Liver (tissue), 9 donors: ENCODE measurements around the gene PCBP4. TPM values are rescaled to one million over a fixed set of nuclear protein-coding genes. Genes with fewer than 3 reads are reported as not detected.

ENCODE experiments used
- DNase-seq: peaks from one replicate; pipeline ENCODE4 v3.0.0-alpha.2; 2017; ENCODE audit warnings: low spot score
- H3K27ac ChIP-seq, 2 donors: one replicate each; pipeline ENCODE4 v1.7.0; 2013; ENCODE audit warnings: inconsistent platforms in 2 of 2, low read length in 2 of 2, control low read depth in 1 of 2, low read depth in 1 of 2, mild to moderate bottlenecking in 1 of 2
- H3K27me3 ChIP-seq, 4 donors: one replicate each; pipeline versions ENCODE4 v1.6.1 to v1.7.0; 2013; ENCODE audit warnings: low read length in 3 of 4, inconsistent platforms in 1 of 4, mild to moderate bottlenecking in 1 of 4, moderate library complexity in 1 of 4; ENCODE audit not compliant: control insufficient read depth in 4 of 4, insufficient read depth in 4 of 4
- H3K36me3 ChIP-seq, 4 donors: one replicate each; pipeline versions ENCODE4 v1.6.1 to v1.7.0; 2013; ENCODE audit warnings: low read length in 3 of 4, mild to moderate bottlenecking in 3 of 4, low read depth in 1 of 4, moderate library complexity in 1 of 4; ENCODE audit not compliant: control insufficient read depth in 4 of 4, insufficient read depth in 3 of 4
- H3K4me1 ChIP-seq, 4 donors: one replicate each; pipeline versions ENCODE4 v1.6.1 to v1.7.0; 2013; ENCODE audit warnings: low read length in 3 of 4, mild to moderate bottlenecking in 3 of 4, moderate library complexity in 1 of 4; ENCODE audit not compliant: control insufficient read depth in 4 of 4, insufficient read depth in 4 of 4
- H3K4me3 ChIP-seq, 3 donors: one replicate each; pipeline versions ENCODE4 v1.6.1 to v1.7.0; 2013; ENCODE audit warnings: low read length in 3 of 3, control low read depth in 1 of 3, low read depth in 1 of 3, mild to moderate bottlenecking in 1 of 3
- H3K9ac ChIP-seq, 2 donors: one replicate each; pipeline ENCODE4 v1.7.0; 2013; ENCODE audit warnings: low read length in 2 of 2, mild to moderate bottlenecking in 2 of 2, moderate library complexity in 2 of 2, control low read depth in 1 of 2, low read depth in 1 of 2
- H3K9me3 ChIP-seq, 4 donors: one replicate each; pipeline versions ENCODE4 v1.6.1 to v1.7.0; 2013; ENCODE audit warnings: low read length in 3 of 4; ENCODE audit not compliant: control insufficient read depth in 4 of 4
- EGR1 ChIP-seq, 2 donors: IDR thresholded peaks; 2 replicates each; pipeline ENCODE4 v1.6.1; 2016 to 2018; ENCODE audit warnings: antibody characterized with exemption in 2 of 2, low read depth in 2 of 2
- FOXA1 ChIP-seq: IDR thresholded peaks from 2 replicates; pipeline ENCODE4 v1.6.1; 2016; ENCODE audit warnings: antibody characterized with exemption
- FOXA2 ChIP-seq: IDR thresholded peaks from 2 replicates; pipeline ENCODE4 v1.6.1; 2016; ENCODE audit warnings: antibody characterized with exemption
- GABPA ChIP-seq, 2 donors: IDR thresholded peaks in 1 of 2; conservative IDR thresholded peaks in 1 of 2; 2 replicates each; pipeline ENCODE4 v1.6.1; 2016; ENCODE audit warnings: antibody characterized with exemption in 2 of 2, mild to moderate bottlenecking in 1 of 2, moderate library complexity in 1 of 2
- HNF4A ChIP-seq, 2 donors: conservative IDR thresholded peaks; 2 replicates each; pipeline ENCODE4 v1.6.1; 2016; ENCODE audit warnings: antibody characterized with exemption in 2 of 2, mild to moderate bottlenecking in 2 of 2
- HNF4G ChIP-seq: IDR thresholded peaks from 2 replicates; pipeline ENCODE4 v1.6.1; 2016; ENCODE audit warnings: antibody characterized with exemption
- NR2F2 ChIP-seq: IDR thresholded peaks from 2 replicates; pipeline ENCODE4 v1.6.1; 2016; ENCODE audit warnings: antibody characterized with exemption
- RAD21 ChIP-seq, 2 donors: IDR thresholded peaks; 2 replicates each; pipeline ENCODE4 v1.6.1; 2016; ENCODE audit warnings: antibody characterized with exemption in 2 of 2, mild to moderate bottlenecking in 2 of 2
- SP1 ChIP-seq: IDR thresholded peaks from 2 replicates; pipeline ENCODE4 v1.6.1; 2018; ENCODE audit warnings: antibody characterized with exemption, mild to moderate bottlenecking
- TAF1 ChIP-seq: conservative IDR thresholded peaks from 2 replicates; pipeline ENCODE4 v1.6.1; 2016; ENCODE audit warnings: antibody characterized with exemption, mild to moderate bottlenecking
- YY1 ChIP-seq: IDR thresholded peaks from 2 replicates; pipeline ENCODE4 v1.6.1; 2016; ENCODE audit warnings: antibody characterized with exemption, mild to moderate bottlenecking
- WGBS: extraction: QIAGEN DNeasy Blood & Tissue Kit; methylation state at CpG from one replicate; pipeline ENCODE4 v1.1.7; 2013; 5-methylcytosine and 5-hydroxymethylcytosine counted together
- polyA plus RNA-seq, 2 donors: library from polyadenylated mRNA; stranded (reverse) in 1 of 2; unstranded in 1 of 2; fragments of 200-250 nt in 1 of 2; fragments of >200 nt in 1 of 2; fragmentation: Nextera tagmentation in 1 of 2; extraction: Ambion mirVana in 1 of 2; gene quantifications; one replicate each; pipeline versions ENCODE4 v1.2.1 to v1.2.3, GENCODE V29; 2013 to 2015
- total RNA-seq, 2 donors: library from RNA; depleted of rRNA; stranded (reverse); fragments of >200 nt; gene quantifications; one replicate each; pipeline ENCODE4 v1.2.3, GENCODE V29; 2014
- TF ChIP-seq, protein P1 (sequence below): IDR thresholded peaks from 2 replicates; pipeline ENCODE4 v1.6.1; 2016; ENCODE audit warnings: antibody characterized with exemption, mild to moderate bottlenecking
- TF ChIP-seq, protein P2 (sequence below): IDR thresholded peaks from 2 replicates; pipeline ENCODE4 v1.6.1; 2016; ENCODE audit warnings: antibody characterized with exemption
- TF ChIP-seq, protein P3 (sequence below): fragments of 150-350 bp; IDR thresholded peaks from 2 replicates; pipeline ENCODE4 v1.5.1; 2017; ENCODE audit warnings: improper control_type of control experiment, low read depth, low read length; ENCODE audit not compliant: missing input control
- TF ChIP-seq, protein P4 (sequence below): IDR thresholded peaks from 2 replicates; pipeline ENCODE4 v1.6.1; 2016; ENCODE audit warnings: antibody characterized with exemption
- TF ChIP-seq, protein P5 (sequence below): IDR thresholded peaks from 2 replicates; pipeline ENCODE4 v1.6.1; 2016; ENCODE audit warnings: antibody characterized with exemption
- donor health status: healthy.
- donor health status: healthy.
- donor health status: healthy.
- donor health status: healthy.
- donor health status: healthy.

PCBP4 gene
- total and polyA plus RNA-seq, 4 donors: 2.7 to 7.9 (median 4.5) TPM

DNA sequence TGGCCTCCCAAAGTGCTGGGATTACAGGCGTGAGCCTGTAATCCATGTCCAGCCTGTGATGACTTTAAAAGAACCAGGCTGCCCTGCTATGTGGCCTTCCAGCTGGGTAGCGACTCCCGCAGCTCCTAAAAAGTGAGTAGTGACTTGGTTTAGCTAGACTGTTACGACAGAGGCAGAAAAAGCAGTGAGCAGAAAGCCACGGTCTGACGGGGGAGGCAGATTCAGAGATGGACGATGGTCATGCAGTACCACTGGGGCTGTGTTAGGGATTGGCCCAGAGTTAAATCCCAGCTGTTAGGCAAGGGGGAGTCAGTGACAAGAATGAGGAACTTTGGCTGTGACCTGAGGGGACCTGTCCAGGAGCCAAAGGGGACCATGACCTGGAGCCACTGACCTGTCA is 31.5 kb upstream of the PCBP4 start:
- no peak for DNase-seq
- WGBS: 83% methylated on average over 7 of the region's 7 CpGs
- no peak overlapping the region for H3K4me3 ChIP-seq
- no peak overlapping the region for H3K27ac ChIP-seq
- peaks cover 4 to 20% (median 13%) of the 10 kb centered on the region in 4 donors for H3K4me1 ChIP-seq
- no peaks in the 10 kb centered on the region for H3K27me3 ChIP-seq
- TF ChIP-seq, protein P1, sequence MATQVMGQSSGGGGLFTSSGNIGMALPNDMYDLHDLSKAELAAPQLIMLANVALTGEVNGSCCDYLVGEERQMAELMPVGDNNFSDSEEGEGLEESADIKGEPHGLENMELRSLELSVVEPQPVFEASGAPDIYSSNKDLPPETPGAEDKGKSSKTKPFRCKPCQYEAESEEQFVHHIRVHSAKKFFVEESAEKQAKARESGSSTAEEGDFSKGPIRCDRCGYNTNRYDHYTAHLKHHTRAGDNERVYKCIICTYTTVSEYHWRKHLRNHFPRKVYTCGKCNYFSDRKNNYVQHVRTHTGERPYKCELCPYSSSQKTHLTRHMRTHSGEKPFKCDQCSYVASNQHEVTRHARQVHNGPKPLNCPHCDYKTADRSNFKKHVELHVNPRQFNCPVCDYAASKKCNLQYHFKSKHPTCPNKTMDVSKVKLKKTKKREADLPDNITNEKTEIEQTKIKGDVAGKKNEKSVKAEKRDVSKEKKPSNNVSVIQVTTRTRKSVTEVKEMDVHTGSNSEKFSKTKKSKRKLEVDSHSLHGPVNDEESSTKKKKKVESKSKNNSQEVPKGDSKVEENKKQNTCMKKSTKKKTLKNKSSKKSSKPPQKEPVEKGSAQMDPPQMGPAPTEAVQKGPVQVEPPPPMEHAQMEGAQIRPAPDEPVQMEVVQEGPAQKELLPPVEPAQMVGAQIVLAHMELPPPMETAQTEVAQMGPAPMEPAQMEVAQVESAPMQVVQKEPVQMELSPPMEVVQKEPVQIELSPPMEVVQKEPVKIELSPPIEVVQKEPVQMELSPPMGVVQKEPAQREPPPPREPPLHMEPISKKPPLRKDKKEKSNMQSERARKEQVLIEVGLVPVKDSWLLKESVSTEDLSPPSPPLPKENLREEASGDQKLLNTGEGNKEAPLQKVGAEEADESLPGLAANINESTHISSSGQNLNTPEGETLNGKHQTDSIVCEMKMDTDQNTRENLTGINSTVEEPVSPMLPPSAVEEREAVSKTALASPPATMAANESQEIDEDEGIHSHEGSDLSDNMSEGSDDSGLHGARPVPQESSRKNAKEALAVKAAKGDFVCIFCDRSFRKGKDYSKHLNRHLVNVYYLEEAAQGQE: no peak
- TF ChIP-seq FOXA1 (no peak), GABPA (IDR thresholded peaks at IDR 0.05 in 1 of 2, conservative IDR thresholded peaks at IDR 0.05 in 1 of 2) (no peak), NR2F2 (no peak), YY1 (no peak), HNF4G (no peak), FOXA2 (no peak), HNF4A (conservative IDR thresholded peaks at IDR 0.05) (no peak), SP1 (no peak), TAF1 (no peak), EGR1 (IDR thresholded peaks at IDR 0.05; ENCODE audit: low read depth in 2 of 2) (no peak), RAD21 (IDR thresholded peaks at IDR 0.05) (no peak)
- TF ChIP-seq, protein P2, sequence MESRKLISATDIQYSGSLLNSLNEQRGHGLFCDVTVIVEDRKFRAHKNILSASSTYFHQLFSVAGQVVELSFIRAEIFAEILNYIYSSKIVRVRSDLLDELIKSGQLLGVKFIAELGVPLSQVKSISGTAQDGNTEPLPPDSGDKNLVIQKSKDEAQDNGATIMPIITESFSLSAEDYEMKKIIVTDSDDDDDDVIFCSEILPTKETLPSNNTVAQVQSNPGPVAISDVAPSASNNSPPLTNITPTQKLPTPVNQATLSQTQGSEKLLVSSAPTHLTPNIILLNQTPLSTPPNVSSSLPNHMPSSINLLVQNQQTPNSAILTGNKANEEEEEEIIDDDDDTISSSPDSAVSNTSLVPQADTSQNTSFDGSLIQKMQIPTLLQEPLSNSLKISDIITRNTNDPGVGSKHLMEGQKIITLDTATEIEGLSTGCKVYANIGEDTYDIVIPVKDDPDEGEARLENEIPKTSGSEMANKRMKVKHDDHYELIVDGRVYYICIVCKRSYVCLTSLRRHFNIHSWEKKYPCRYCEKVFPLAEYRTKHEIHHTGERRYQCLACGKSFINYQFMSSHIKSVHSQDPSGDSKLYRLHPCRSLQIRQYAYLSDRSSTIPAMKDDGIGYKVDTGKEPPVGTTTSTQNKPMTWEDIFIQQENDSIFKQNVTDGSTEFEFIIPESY: no peak
- TF ChIP-seq, protein P3, sequence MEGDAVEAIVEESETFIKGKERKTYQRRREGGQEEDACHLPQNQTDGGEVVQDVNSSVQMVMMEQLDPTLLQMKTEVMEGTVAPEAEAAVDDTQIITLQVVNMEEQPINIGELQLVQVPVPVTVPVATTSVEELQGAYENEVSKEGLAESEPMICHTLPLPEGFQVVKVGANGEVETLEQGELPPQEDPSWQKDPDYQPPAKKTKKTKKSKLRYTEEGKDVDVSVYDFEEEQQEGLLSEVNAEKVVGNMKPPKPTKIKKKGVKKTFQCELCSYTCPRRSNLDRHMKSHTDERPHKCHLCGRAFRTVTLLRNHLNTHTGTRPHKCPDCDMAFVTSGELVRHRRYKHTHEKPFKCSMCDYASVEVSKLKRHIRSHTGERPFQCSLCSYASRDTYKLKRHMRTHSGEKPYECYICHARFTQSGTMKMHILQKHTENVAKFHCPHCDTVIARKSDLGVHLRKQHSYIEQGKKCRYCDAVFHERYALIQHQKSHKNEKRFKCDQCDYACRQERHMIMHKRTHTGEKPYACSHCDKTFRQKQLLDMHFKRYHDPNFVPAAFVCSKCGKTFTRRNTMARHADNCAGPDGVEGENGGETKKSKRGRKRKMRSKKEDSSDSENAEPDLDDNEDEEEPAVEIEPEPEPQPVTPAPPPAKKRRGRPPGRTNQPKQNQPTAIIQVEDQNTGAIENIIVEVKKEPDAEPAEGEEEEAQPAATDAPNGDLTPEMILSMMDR: no peak
- TF ChIP-seq, protein P4, sequence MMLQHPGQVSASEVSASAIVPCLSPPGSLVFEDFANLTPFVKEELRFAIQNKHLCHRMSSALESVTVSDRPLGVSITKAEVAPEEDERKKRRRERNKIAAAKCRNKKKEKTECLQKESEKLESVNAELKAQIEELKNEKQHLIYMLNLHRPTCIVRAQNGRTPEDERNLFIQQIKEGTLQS: no peak
- TF ChIP-seq, protein P5, sequence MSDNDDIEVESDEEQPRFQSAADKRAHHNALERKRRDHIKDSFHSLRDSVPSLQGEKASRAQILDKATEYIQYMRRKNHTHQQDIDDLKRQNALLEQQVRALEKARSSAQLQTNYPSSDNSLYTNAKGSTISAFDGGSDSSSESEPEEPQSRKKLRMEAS: no peak
- no peaks in the 10 kb centered on the region for H3K9me3 ChIP-seq
- peaks cover 0 to 10% (median 8%) of the 10 kb centered on the region in 4 donors for H3K36me3 ChIP-seq
- H3K9ac ChIP-seq: no peak overlapping the region
